Activated naive CD4-positive, alpha-beta T cell (primary cell): Measurements from ENCODE around the gene ADH6.
"Not testable (repeated sequence)": the region's sequence is repeated elsewhere in the genome, so short reads cannot be mapped to it uniquely, and the experiment has no call there.

Experiments used
- DNase-seq, 4 experiments: peaks; one replicate each; lab custom pipeline; 2025; lab: John Stamatoyannopoulos, UW

Gene ADH6

GRCh38 chr4:99190336-99190735, 28.7 kb downstream of the ADH6 start:
- no peak for DNase-seq

GRCh38 chr4:99189900-99190299, 29.1 kb downstream of the ADH6 start:
- not testable (repeated sequence) for DNase-seq

GRCh38 chr4:99186029-99186428, 33.0 kb downstream of the ADH6 start:
- no peak for DNase-seq

GRCh38 chr4:99185581-99185980, 33.5 kb downstream of the ADH6 start:
- no peak for DNase-seq

GRCh38 chr4:99180382-99181070, 38.5 kb downstream of the ADH6 start:
- DNase-seq, result no peak

GRCh38 chr4:99179626-99180025, 39.4 kb downstream of the ADH6 start:
- no peak for DNase-seq

GRCh38 chr4:99179178-99179577, 39.9 kb downstream of the ADH6 start:
- DNase-seq, result no peak

- no peak for DNase-seq
Measured at GRCh38 chr4:99166544-99166943, 52.5 kb downstream of the ADH6 start.

GRCh38 chr4:99165978-99166377, 53.1 kb downstream of the ADH6 start:
- no peak for DNase-seq

GRCh38 chr4:99161373-99162099, 57.5 kb downstream of the ADH6 start:
- no peak for DNase-seq

- DNase-seq, result no peak
Measured at GRCh38 chr4:99159699-99160098, 59.3 kb downstream of the ADH6 start.

GRCh38 chr4:99157478-99157935, 61.5 kb downstream of the ADH6 start:
- no peak for DNase-seq

- no peak for DNase-seq
Measured at GRCh38 chr4:99156992-99157391, 62.1 kb downstream of the ADH6 start.

- no peak for DNase-seq
Measured at GRCh38 chr4:99154658-99155342, 64.2 kb downstream of the ADH6 start.
